DMS 273 (cell line): ENCODE data around the gene RBM42.
"Not testable (repeated sequence)": the region's sequence is repeated elsewhere in the genome, so short reads cannot be mapped to it uniquely, and the experiment has no call there.

Experiments
- DNase-seq: peaks from one replicate; lab custom pipeline; 2025; ENCODE audit not compliant: unreplicated experiment; lab: John Stamatoyannopoulos, UW

Gene RBM42

DNA sequence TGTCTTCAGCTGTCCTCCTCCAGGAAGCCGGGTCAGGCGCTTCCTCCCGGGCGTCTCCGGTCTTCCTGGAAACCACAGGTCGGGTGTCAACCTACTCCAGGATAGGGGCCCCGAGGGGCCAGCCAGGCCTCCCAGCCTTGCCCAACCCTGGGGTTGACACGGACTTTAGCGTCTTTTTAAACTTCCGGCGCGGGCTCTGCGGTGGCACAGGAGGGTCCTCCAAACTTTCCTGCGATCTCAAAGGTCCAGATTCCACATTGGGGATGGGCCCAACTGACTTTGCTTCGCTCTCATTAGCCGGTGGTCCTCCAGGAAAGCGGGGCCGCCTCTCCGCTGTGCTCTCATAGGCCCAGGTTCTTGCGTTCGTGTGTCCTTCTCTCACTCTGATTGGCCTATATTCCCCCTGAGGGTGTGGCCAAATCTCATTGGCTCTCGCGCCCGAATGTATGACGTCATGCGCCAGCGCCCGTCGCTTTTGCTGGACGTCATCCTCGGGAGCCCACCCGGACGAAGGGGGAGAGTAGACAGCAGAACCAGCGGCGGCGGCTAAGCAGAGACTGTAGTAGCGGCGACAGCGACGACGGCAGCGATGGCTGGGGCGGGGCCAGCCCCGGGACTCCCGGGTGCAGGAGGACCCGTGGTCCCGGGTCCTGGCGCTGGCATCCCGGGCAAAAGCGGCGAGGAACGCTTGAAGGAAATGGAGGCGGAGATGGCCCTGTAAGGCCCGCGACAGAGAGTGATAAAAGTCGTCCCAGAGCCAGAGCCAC, at the start of gene RBM42:
Gene RBM42 (plus strand): TSS at position 472 of the 767 bp plus-strand sequence. CDS start 118 bp downstream, at position 590.
- peak; percentile 99 for DNase-seq

GRCh38 chr19:35582760-35583159, 46.1 kb upstream of the RBM42 start:
- no peak for DNase-seq

DNA sequence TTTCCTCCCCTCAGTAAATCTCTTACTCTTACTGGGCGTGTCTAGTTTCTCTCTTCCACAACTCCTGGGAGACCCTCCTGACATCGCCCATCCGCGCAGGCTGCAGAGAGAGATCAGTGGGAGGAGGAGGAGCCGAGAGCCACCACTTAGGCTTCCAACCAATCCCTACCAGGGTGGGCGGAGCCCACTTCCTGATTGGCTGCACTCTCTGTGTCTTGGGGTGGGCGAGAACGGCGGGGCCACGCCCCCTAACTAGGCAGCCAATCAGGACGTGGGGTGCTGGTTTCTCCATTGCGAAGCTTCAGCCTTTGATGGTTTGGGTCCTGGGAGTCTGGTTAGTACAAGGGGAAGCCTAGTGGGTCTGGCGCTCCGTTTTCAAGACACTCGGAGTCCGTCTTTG, 43.0 kb upstream of the RBM42 start, which contains the start of gene PMIS2:
Gene PMIS2 (plus strand): TSS at position 326 of the 400 bp plus-strand sequence. CDS start 87 bp downstream, outside the sequence.
- DNase-seq: peak; percentile 60

GRCh38 chr19:35587321-35587720, 41.5 kb upstream of the RBM42 start:
- DNase-seq: no peak

GRCh38 chr19:35590875-35591274, 38.0 kb upstream of the RBM42 start:
- no peak for DNase-seq

- peak; percentile 53 for DNase-seq
Measured at GRCh38 chr19:35592226-35592625, 36.6 kb upstream of the RBM42 start.

DNA sequence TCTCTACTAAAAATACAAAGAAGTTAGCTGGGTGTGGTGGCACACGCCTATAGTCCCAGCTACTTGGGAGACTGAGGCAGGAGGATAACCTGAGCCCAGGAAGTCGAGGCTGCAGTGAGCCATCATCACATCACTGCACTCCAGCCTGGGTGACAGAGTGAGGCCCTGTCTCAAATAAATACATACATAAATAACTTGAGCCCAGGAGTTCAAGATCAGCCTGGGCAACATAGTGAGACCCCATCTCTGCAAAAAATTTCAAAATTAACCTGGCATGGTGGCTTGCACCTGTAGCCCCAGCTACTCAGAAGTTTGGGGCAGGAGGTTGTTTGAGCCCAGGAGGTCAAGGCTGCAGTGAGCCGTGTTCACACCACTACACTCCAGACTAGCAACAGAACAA, 33.8 kb upstream of the RBM42 start:
- not testable (repeated sequence) for DNase-seq

DNA sequence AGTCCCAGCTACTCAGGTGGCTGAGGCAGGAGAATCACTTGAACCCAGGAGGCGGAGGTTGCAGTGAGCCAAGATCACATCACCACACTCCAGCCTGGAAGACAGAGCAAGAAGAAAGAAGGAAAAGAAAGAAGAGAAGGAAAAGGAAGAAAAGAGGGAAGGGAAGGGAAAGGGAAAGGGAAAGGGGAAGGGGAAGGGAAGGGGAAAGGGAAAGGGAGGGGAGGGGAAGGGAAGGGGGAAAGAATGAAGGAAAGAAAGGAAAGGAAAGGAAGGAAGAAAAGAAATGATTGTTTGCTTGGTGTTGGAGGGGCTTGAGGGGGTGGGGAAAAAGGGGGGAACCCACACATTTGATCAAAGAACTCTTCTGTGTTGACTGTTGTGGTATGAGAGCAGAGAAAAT, 32.9 kb upstream of the RBM42 start:
- DNase-seq: no peak

DNA sequence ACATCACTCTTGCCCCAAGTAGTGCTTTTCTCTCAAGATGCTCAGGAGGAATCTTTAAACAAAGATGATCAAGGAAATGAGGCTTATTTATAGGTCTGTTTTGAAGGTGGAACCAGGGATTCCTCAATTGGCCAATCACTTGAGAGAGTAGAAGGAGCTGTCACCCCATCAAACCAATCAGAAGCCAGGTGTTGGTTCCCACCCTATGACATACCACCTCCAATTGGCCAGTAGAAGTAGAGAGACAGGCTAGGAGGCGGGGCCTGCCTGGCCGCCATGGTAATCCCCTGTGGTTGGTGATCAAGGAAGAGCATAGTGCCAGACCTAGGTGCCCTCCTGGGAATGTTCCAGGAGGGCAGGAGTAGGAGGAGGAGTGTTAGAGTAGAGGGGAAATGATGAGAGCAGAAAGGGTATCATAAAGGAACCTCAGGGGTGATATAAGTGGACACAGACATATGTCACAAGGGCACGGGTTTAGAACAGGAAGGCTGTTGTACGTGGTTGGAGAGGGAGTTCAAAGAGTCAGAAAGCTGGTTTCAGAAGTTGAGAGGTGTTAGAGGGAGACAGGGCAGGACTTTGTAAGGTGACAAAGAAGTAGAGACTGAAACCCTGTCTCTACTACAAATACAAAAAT, 32.4 kb upstream of the RBM42 start:
- peak; percentile 33 for DNase-seq

GRCh38 chr19:35601971-35602370, 26.9 kb upstream of the RBM42 start:
- DNase-seq: no peak

DNA sequence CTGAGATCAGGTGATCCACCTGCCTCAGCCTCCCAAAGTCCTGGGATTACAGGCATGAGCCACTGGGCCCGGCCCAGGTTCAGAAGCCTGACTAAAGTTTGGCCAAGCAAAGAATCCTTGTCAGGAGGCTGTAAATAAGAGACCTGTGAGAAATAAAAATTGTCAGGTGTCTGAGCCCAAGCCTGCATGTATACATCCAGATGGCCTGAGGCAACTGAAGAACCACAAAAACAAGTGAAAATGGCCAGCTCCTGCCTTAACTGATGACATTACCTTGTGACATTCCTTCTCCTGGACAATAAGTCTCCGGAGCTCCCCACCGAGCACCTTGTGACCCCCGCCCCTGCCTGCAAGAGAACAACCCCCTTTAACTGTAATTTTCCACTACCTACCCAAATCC, 24.4 kb upstream of the RBM42 start:
- DNase-seq: not testable (repeated sequence)

GRCh38 chr19:35607170-35607569, 21.7 kb upstream of the RBM42 start:
- DNase-seq: not testable (repeated sequence)

DNA sequence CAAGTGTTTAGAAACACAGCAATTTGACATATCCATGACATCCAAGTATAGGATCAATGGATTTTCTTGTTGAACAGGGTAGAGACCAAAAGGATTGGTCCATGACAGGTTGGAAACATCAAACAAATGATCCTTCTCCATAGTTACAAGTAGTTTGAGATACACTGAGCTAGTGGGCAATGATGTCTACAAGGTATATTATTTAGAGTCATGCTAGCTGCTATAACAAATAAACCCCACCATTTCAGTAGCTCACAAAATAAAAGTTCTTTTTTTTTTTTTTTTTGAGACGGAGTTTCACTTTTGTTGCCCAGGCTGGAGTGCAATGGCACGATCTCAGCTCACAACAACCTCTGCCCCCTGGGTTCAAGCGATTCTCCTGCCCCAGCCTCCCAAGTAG, 21.2 kb upstream of the RBM42 start:
- DNase-seq: no peak

GRCh38 chr19:35608251-35608650, 20.6 kb upstream of the RBM42 start:
- peak; percentile 12 for DNase-seq

GRCh38 chr19:35609851-35610353, 18.9 kb upstream of the RBM42 start:
- no peak for DNase-seq

- no peak for DNase-seq
Measured at GRCh38 chr19:35612224-35612558, 16.6 kb upstream of the RBM42 start.

- peak; percentile 97 for DNase-seq
Measured at GRCh38 chr19:35612559-35613321, 16.1 kb upstream of the RBM42 start, which contains the start of gene HAUS5. Gene HAUS5, plus strand, starts transcription at chr19:35612735. Its CDS starts 60 bp downstream, at chr19:35612795.

DNA sequence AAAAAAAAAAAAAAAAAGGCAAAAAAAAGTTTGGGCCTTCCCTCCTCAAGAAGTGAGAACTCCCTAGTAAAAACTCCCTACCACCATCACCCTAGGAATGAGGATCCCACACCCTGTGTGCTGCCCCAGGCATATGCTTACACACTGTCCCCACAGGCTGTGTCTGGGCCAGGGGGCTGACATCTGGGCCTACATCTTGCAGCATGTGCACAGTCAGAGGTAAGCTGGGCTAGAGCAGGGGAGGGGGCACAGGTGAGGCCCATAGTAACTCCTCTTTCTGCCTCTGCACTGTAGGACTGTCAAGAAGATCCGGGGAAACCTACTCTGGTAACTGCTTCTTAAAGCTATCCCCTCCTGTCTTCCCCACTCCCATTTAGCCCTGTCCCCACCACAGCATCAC, 15.3 kb upstream of the RBM42 start:
- no peak for DNase-seq

- no peak for DNase-seq
Measured at GRCh38 chr19:35615036-35615435, 13.8 kb upstream of the RBM42 start.

DNA sequence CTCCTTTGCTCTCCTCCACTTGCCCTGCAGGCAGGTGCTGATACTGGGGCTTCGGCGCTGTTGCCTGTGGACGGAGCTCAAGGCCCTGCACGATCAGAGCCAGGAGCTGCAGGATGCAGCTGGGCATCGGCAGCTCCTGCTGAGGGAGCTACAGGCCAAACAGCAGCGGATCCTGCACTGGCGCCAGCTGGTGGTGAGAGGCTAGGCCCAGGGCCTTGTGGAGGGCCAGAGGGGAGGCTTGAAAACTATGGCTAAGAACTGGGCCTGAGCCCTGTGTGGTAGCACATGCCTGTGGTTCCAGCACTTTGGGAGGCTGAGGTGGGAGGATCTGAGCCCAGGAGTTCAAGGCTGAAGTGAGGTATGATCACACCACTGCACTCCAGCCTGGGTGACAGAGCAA, 10.0 kb upstream of the RBM42 start:
- peak; percentile 36 for DNase-seq

- no peak for DNase-seq
Measured at GRCh38 chr19:35619290-35619923, 9.4 kb upstream of the RBM42 start.
